Bronchial smooth muscle cell (primary cell): ENCODE data around the gene CLEC17A. TPM values are rescaled to one million over a fixed set of nuclear protein-coding genes. Genes with fewer than 3 reads are reported as not detected.

Source experiments
- total RNA-seq: library from RNA; depleted of rRNA; stranded (reverse); fragments of >200 nt; gene quantifications from 2 replicates; pipeline ENCODE4 v1.2.1, GENCODE V29; 2014

The CLEC17A gene, protein sequence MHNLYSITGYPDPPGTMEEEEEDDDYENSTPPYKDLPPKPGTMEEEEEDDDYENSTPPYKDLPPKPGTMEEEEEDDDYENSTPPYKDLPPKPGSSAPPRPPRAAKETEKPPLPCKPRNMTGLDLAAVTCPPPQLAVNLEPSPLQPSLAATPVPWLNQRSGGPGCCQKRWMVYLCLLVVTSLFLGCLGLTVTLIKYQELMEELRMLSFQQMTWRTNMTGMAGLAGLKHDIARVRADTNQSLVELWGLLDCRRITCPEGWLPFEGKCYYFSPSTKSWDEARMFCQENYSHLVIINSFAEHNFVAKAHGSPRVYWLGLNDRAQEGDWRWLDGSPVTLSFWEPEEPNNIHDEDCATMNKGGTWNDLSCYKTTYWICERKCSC
- total RNA-seq: 0.09 and 0.16 TPM in 2 replicates

GRCh38 chr19:14582894-14583340 is at the start of gene CLEC17A:
Gene CLEC17A, plus strand, starts transcription at chr19:14583084. Its CDS starts 77 bp downstream, at chr19:14583161.

GRCh38 chr19:14571695-14572490 is 11.0 kb upstream of the CLEC17A start, which contains the start of gene NDUFB7:
Gene NDUFB7, minus strand, starts transcription at chr19:14572066. Its CDS starts 66 bp downstream, at chr19:14572000.

Other genes with a start within 250 kb of the CLEC17A start
- 6.9 and 7.9 TPM in 2 replicates for gene ADGRE5, start 201.6 kb upstream of the CLEC17A start, total RNA-seq
- 30.2 and 32.0 TPM in 2 replicates for gene DDX39A, start 163.7 kb upstream of the CLEC17A start, total RNA-seq
- gene PKN1, start 149.8 kb upstream of the CLEC17A start, total RNA-seq: 149 and 156 TPM in 2 replicates
- 3.8 and 6.6 TPM in 2 replicates for gene PTGER1, start 107.7 kb upstream of the CLEC17A start, total RNA-seq
- gene GIPC1, start 87.0 kb upstream of the CLEC17A start, total RNA-seq: 90.6 and 123 TPM in 2 replicates
- 52.8 and 63.5 TPM in 2 replicates for gene DNAJB1, start 64.7 kb upstream of the CLEC17A start, total RNA-seq
- 24.0 and 33.9 TPM in 2 replicates for gene TECR, start 53.5 kb upstream of the CLEC17A start, total RNA-seq
- gene NDUFB7, start 11.0 kb upstream of the CLEC17A start, total RNA-seq: 247 and 389 TPM in 2 replicates
- not detected in 2 replicates for gene ADGRE3, start 91.8 kb downstream of the CLEC17A start, total RNA-seq
- 20.5 and 32.8 TPM in 2 replicates for gene ZNF333, start 107.0 kb downstream of the CLEC17A start, total RNA-seq
- under 0.01 TPM in 1 of 2 replicates, not detected in the other for gene ADGRE2, start 195.5 kb downstream of the CLEC17A start, total RNA-seq